HCT116 (cell line): Measurements from ENCODE around the gene CHRNE. TPM values are rescaled to one million over a fixed set of nuclear protein-coding genes. Genes with fewer than 3 reads are reported as not detected.

ENCODE experiments used
- ATAC-seq: fragments of 200-7000 bp; cut with Tn5 transposase; 2 replicates; pipeline ENCODE4 v1.9.1; 2020; ENCODE audit warnings: mild to moderate bottlenecking, moderate library complexity
- BruUV-seq: library from RNA; stranded (reverse); fragments of 400-500 nt; replicated peaks from 2 replicates; lab custom pipeline; 2021; lab: Mats Ljungman, UMichigan
- CTCF ChIA-PET: fragments of 300-600 bp; sonication (Branson Sonifier 250); formaldehyde crosslinking; loops from one replicate; lab custom pipeline; 2021; ENCODE audit warnings: antibody characterized with exemption; lab: Charles Lee
- POLR2A ChIA-PET: fragments of 300-600, 350-600 bp; sonication (Branson Sonifier 250); formaldehyde crosslinking; loops from one replicate; lab custom pipeline; 2021; ENCODE audit warnings: antibody characterized with exemption; lab: Charles Lee
- RAD21 ChIA-PET, 2 experiments: fragments of 300-600 bp; sonication (Branson Sonifier 250); formaldehyde crosslinking; loops; one replicate each; lab custom pipeline; 2023; ENCODE audit warnings: low total read pairs in 2 of 2; ENCODE audit not compliant: uncharacterized antibody in 2 of 2, unreplicated experiment in 2 of 2, low non-redundant PET in 1 of 2; lab: Charles Lee
- DNase-seq: peaks from one replicate; pipeline ENCODE4 v3.0.0-alpha.2; 2010; ENCODE audit warnings: low read depth, low spot score
- H2AFZ ChIP-seq: fragments of 200-600 bp; shearing (Covaris generic), sonication (generic); 2 replicates; pipeline ENCODE4 v1.6.1; 2017; ENCODE audit warnings: low read depth, mixed run types, mixed read lengths, antibody characterized with exemption, low read length; ENCODE audit not compliant: poor library complexity, severe bottlenecking
- H3K27ac ChIP-seq: 2 replicates; pipeline ENCODE4 v1.5.1; 2012; ENCODE audit warnings: low read depth, low read length
- H3K27me3 ChIP-seq: fragments of 200-600 bp; sonication (generic); 2 replicates; pipeline ENCODE4 v1.6.1; 2016; ENCODE audit warnings: mixed run types, low read length, mixed read lengths; ENCODE audit not compliant: insufficient read depth
- H3K36me3 ChIP-seq, 2 experiments: fragments of 200-500 bp in 1 of 2; fragments of 200-600 bp in 1 of 2; sonication (Bioruptor generic) in 1 of 2; sonication (generic) in 1 of 2; 2 replicates each; pipeline versions ENCODE4 v1.5.1 to v1.6.1; 2014 to 2016; ENCODE audit warnings: low read length in 2 of 2, inconsistent platforms in 1 of 2, mixed read lengths in 1 of 2, mixed run types in 1 of 2; ENCODE audit not compliant: insufficient read depth in 2 of 2, control insufficient read depth in 1 of 2
- H3K4me1 ChIP-seq, 2 experiments: fragments of 200-600 bp in 1 of 2; sonication (generic) in 1 of 2; 2 replicates each; pipeline versions ENCODE4 v1.5.1 to v1.6.1; 2012 to 2017; ENCODE audit warnings: low read length in 2 of 2, inconsistent platforms in 1 of 2, mild to moderate bottlenecking in 1 of 2, mixed read lengths in 1 of 2, mixed run types in 1 of 2, moderate library complexity in 1 of 2; ENCODE audit not compliant: insufficient read depth in 2 of 2, control insufficient read depth in 1 of 2
- H3K4me2 ChIP-seq: fragments of 200-600 bp; sonication (generic); 2 replicates; pipeline ENCODE4 v1.6.1; 2017; ENCODE audit warnings: mixed run types, low read length, mixed read lengths
- H3K4me3 ChIP-seq, 2 experiments: fragments of 200-600 bp in 1 of 2; sonication (generic) in 1 of 2; replicated peaks in 1 of 2; 2 replicates each; pipeline ENCODE4 v1.5.1; 2011 to 2016; ENCODE audit warnings: low read length in 2 of 2, control low read depth in 1 of 2, low read depth in 1 of 2, mild to moderate bottlenecking in 1 of 2, mixed read lengths in 1 of 2, mixed run types in 1 of 2
- H3K79me2 ChIP-seq: fragments of 200-600 bp; sonication (generic); 2 replicates; pipeline ENCODE4 v1.6.1; 2017; ENCODE audit warnings: mild to moderate bottlenecking, mixed run types, low read length, moderate library complexity, mixed read lengths; ENCODE audit not compliant: insufficient read depth
- H3K9ac ChIP-seq: fragments of 200-600 bp; sonication (generic); 2 replicates; pipeline ENCODE4 v1.6.1; 2016; ENCODE audit warnings: low read length, mixed read lengths
- H3K9me2 ChIP-seq: fragments of 200-600 bp; sonication (generic), shearing (Covaris generic); 2 replicates; pipeline ENCODE4 v1.6.1; 2017; ENCODE audit warnings: mixed run types, mild to moderate bottlenecking, moderate library complexity; ENCODE audit not compliant: insufficient read depth
- H3K9me3 ChIP-seq, 2 experiments: fragments of 200-500 bp in 1 of 2; fragments of 200-600 bp in 1 of 2; sonication (Bioruptor generic) in 1 of 2; sonication (generic) in 1 of 2; 2 replicates each; pipeline ENCODE4 v1.6.1; 2014 to 2017; ENCODE audit warnings: low read length in 2 of 2, mixed read lengths in 2 of 2, inconsistent platforms in 1 of 2, low read depth in 1 of 2, mild to moderate bottlenecking in 1 of 2, mixed run types in 1 of 2, moderate library complexity in 1 of 2; ENCODE audit not compliant: control insufficient read depth in 1 of 2, insufficient read depth in 1 of 2
- H4K20me1 ChIP-seq: fragments of 200-600 bp; sonication (generic), shearing (Covaris generic); 2 replicates; pipeline ENCODE4 v1.6.1; 2017; ENCODE audit warnings: mixed run types, mild to moderate bottlenecking, moderate library complexity; ENCODE audit not compliant: insufficient read depth
- CBX3 ChIP-seq: IDR thresholded peaks from 2 replicates; pipeline ENCODE4 v1.6.1; 2012; ENCODE audit warnings: low read depth
- EZH2 ChIP-seq: fragments of 200-600 bp; sonication (generic); IDR thresholded peaks from 2 replicates; pipeline ENCODE4 v1.6.1; 2017; ENCODE audit warnings: antibody characterized with exemption, mixed run types
- FOSL1 ChIP-seq: IDR thresholded peaks from 2 replicates; pipeline ENCODE4 v1.6.1; 2012; ENCODE audit warnings: low read depth
- JUND ChIP-seq: IDR thresholded peaks from 2 replicates; pipeline ENCODE4 v1.6.1; 2012
- POLR2AphosphoS5 ChIP-seq: IDR thresholded peaks from 2 replicates; pipeline ENCODE4 v1.6.1; 2011; ENCODE audit warnings: mild to moderate bottlenecking, low read depth, low read length, moderate library complexity
- SP1 ChIP-seq: IDR thresholded peaks from 2 replicates; pipeline ENCODE4 v1.6.1; 2012; ENCODE audit warnings: low read depth
- TCF7L2 ChIP-seq: IDR thresholded peaks from 2 replicates; pipeline ENCODE4 v1.7.0; 2011; ENCODE audit warnings: borderline replicate concordance, inconsistent platforms; ENCODE audit not compliant: insufficient read depth, insufficient read length; ENCODE audit errors: extremely low read depth
- YY1 ChIP-seq: IDR thresholded peaks from 2 replicates; pipeline ENCODE4 v1.6.1; 2011; ENCODE audit warnings: low read length, low read depth, moderate library complexity, mild to moderate bottlenecking; ENCODE audit not compliant: insufficient replicate concordance; ENCODE audit errors: extremely low read depth
- ZNF274 ChIP-seq: fragments of 200-500 bp; sonication (Bioruptor generic); IDR thresholded peaks from 2 replicates; pipeline ENCODE4 v1.6.1; 2014; ENCODE audit warnings: mild to moderate bottlenecking, low read depth, low read length, inconsistent platforms
- intact Hi-C: fragments of 100-400 bp; cut with micrococcal nuclease; formaldehyde crosslinking; loops from 2 replicates; pipeline ENCODE4 v1.10.0; 2022
- total RNA-seq: library from RNA; stranded (reverse); gene quantifications from one replicate; pipeline ENCODE4 v1.2.1, GENCODE V29; 2021; ENCODE audit not compliant: unreplicated experiment
- TF ChIP-seq, protein P1 (sequence below): IDR thresholded peaks from 2 replicates; pipeline ENCODE4 v1.6.1; 2012; ENCODE audit warnings: low read depth
- TF ChIP-seq, protein P2 (sequence below), 3 experiments: fragments of 200-600 bp in 1 of 3; sonication (generic) in 1 of 3; IDR thresholded peaks in 2 of 3; conservative IDR thresholded peaks in 1 of 3; 2 replicates each; pipeline ENCODE4 v1.5.1; 2012 to 2017; ENCODE audit warnings: low read depth in 2 of 3, low read length in 2 of 3, antibody characterized with exemption in 1 of 3, borderline replicate concordance in 1 of 3, control low read depth in 1 of 3, mild to moderate bottlenecking in 1 of 3, mixed read lengths in 1 of 3, mixed run types in 1 of 3, moderate library complexity in 1 of 3; ENCODE audit not compliant: insufficient read depth in 1 of 3

CHRNE gene
- total RNA-seq, 1 experiment from 2014 or later: 0.30 TPM

GRCh38 chr17:4901108-4901647, 1.7 kb downstream of the CHRNE start:
- H3K36me3 ChIP-seq: peaks cover 0 to 7% of the 10 kb centered on the region in 2 experiments; a peak in 2 of 4 replicates
- no peaks in the 10 kb centered on the region for H3K27me3 ChIP-seq
- H3K9me2 ChIP-seq: no peaks in the 10 kb centered on the region
- no peak overlapping the region for H2AFZ ChIP-seq
- no peak overlapping the region for H3K4me3 ChIP-seq
- no peak for DNase-seq
- CTCF ChIA-PET: no interaction called here
- no peak overlapping the region for H3K9ac ChIP-seq
- RAD21 ChIA-PET: no interaction called here
- TF ChIP-seq SP1: no peak
- TF ChIP-seq EZH2: no peak
- POLR2A ChIA-PET: no interaction called here
- H3K27ac ChIP-seq: no peak overlapping the region
- intact Hi-C loops: no loop called here
- ATAC-seq: no peak
- no peaks in the 10 kb centered on the region for H3K9me3 ChIP-seq
- no peak overlapping the region for H3K4me2 ChIP-seq
- BruUV-seq: no TSS peak
- H3K4me1 ChIP-seq: peaks cover 10 to 14% of the 10 kb centered on the region in 2 experiments
- no peaks in the 10 kb centered on the region for H4K20me1 ChIP-seq
- no peaks in the 10 kb centered on the region for H3K79me2 ChIP-seq

DNA sequence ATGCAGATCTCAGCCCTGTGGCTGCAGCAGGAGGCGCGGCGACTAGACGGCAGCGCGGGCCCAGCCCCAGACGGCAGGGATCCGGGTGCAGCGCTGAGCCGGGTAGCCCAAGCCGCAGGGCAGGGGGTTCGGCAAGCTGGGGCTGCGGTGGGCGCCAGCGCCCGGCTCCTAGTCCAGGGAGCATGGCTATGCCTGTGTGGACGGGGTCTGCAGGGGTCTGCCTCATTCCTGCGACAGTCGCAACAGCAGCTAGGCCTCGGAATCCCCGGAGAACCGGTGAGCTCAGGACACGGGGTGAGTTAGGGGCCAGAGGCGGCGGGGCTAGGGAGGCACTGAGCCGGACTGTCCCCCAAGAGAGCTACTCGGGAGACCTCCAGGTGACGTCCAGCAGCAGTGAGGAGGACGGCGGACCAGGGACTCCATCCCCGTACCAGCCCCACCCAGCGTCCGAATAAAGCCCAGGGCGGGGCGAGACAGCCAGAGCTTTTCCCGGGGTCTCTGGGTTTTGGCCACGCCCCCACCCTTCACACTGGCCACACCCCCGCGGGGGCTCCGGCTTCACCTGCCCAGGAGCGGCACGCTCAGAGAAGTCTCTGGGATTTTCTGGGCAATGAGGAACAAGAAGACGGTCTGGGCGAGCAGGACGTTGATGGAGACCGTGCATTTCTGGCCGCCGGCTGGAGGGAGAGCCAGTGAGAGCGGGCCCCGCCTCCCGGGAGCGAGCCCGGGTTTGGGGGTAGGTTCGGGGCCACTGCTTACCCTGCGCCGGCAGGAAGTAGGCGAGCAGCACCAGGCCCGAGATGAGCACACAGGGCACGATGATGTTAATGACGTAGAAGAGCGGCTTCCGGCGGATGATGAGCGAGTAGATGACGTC, 2.4 kb downstream of the CHRNE start:
- no peak for DNase-seq
- Histone ChIP-seq H3K4me1 (peaks cover 10 to 14% of the 10 kb centered on the region in 2 experiments), H3K9ac (no peak overlapping the region), H3K9me2 (no peaks in the 10 kb centered on the region), H3K9me3 (no peaks in the 10 kb centered on the region), H2AFZ (no peak overlapping the region), H4K20me1 (no peaks in the 10 kb centered on the region), H3K36me3 (peaks cover 4 to 11% of the 10 kb centered on the region in 2 experiments; a peak in 3 of 4 replicates), H3K79me2 (no peaks in the 10 kb centered on the region), H3K27ac (no peak overlapping the region), H3K4me2 (no peak overlapping the region), H3K27me3 (no peaks in the 10 kb centered on the region), H3K4me3 (no peak overlapping the region)
- CTCF ChIA-PET: interaction anchor here (1.0 kb wide), 1 partner anchor 110 kb away, joined by 3 read pairs; no protein-coding TSS in a partner anchor
- intact Hi-C loops: no loop called here
- RAD21 ChIA-PET: no interaction called here
- no TSS peak for BruUV-seq
- no peak for ATAC-seq
- POLR2A ChIA-PET: no interaction called here
- TF ChIP-seq TCF7L2: no peak
- TF ChIP-seq, protein P1, sequence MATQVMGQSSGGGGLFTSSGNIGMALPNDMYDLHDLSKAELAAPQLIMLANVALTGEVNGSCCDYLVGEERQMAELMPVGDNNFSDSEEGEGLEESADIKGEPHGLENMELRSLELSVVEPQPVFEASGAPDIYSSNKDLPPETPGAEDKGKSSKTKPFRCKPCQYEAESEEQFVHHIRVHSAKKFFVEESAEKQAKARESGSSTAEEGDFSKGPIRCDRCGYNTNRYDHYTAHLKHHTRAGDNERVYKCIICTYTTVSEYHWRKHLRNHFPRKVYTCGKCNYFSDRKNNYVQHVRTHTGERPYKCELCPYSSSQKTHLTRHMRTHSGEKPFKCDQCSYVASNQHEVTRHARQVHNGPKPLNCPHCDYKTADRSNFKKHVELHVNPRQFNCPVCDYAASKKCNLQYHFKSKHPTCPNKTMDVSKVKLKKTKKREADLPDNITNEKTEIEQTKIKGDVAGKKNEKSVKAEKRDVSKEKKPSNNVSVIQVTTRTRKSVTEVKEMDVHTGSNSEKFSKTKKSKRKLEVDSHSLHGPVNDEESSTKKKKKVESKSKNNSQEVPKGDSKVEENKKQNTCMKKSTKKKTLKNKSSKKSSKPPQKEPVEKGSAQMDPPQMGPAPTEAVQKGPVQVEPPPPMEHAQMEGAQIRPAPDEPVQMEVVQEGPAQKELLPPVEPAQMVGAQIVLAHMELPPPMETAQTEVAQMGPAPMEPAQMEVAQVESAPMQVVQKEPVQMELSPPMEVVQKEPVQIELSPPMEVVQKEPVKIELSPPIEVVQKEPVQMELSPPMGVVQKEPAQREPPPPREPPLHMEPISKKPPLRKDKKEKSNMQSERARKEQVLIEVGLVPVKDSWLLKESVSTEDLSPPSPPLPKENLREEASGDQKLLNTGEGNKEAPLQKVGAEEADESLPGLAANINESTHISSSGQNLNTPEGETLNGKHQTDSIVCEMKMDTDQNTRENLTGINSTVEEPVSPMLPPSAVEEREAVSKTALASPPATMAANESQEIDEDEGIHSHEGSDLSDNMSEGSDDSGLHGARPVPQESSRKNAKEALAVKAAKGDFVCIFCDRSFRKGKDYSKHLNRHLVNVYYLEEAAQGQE: no peak
- TF ChIP-seq SP1: no peak
- no peak for TF ChIP-seq JUND
- no peak for TF ChIP-seq CBX3
- no peak for TF ChIP-seq ZNF274
- TF ChIP-seq YY1: no peak
- no peak for TF ChIP-seq FOSL1
- no peak for TF ChIP-seq POLR2AphosphoS5
- TF ChIP-seq, protein P2, sequence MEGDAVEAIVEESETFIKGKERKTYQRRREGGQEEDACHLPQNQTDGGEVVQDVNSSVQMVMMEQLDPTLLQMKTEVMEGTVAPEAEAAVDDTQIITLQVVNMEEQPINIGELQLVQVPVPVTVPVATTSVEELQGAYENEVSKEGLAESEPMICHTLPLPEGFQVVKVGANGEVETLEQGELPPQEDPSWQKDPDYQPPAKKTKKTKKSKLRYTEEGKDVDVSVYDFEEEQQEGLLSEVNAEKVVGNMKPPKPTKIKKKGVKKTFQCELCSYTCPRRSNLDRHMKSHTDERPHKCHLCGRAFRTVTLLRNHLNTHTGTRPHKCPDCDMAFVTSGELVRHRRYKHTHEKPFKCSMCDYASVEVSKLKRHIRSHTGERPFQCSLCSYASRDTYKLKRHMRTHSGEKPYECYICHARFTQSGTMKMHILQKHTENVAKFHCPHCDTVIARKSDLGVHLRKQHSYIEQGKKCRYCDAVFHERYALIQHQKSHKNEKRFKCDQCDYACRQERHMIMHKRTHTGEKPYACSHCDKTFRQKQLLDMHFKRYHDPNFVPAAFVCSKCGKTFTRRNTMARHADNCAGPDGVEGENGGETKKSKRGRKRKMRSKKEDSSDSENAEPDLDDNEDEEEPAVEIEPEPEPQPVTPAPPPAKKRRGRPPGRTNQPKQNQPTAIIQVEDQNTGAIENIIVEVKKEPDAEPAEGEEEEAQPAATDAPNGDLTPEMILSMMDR (IDR thresholded peaks at IDR 0.05 in 2 of 3, conservative IDR thresholded peaks at IDR 0.05 in 1 of 3; ENCODE audit: borderline replicate concordance in 1 of 3, insufficient read depth in 1 of 3, low read depth in 2 of 3, low read length in 2 of 3): no peak
